Fibroblast of villous mesenchyme (primary cell): Measurements from ENCODE around the gene FCGBP. TPM values are rescaled to one million over a fixed set of nuclear protein-coding genes. Genes with fewer than 3 reads are reported as not detected.

Experiments
- DNase-seq: peaks from one replicate; pipeline ENCODE4 v3.0.0-alpha.2; 2010; ENCODE audit warnings: low read depth
- H3K4me3 ChIP-seq: 2 replicates; pipeline ENCODE4 v1.5.1; 2011; ENCODE audit warnings: low read depth, mild to moderate bottlenecking, low read length
- CTCF ChIP-seq: IDR thresholded peaks from 2 replicates; pipeline ENCODE4 v1.5.1; 2012; ENCODE audit warnings: low read depth, mild to moderate bottlenecking, low read length; ENCODE audit not compliant: insufficient read depth
- total RNA-seq: library from RNA; depleted of rRNA; stranded (reverse); fragments of >200 nt; gene quantifications from 2 replicates; pipeline ENCODE4 v1.2.3, GENCODE V29; 2012

Gene FCGBP
- total RNA-seq, 1 donor = under 0.01 TPM

- no peak for DNase-seq
- no peak overlapping the region for H3K4me3 ChIP-seq
- TF ChIP-seq CTCF = no peak
These were observed 7.4 kb downstream of the FCGBP start for GRCh38 chr19:39927076-39927475.

- DNase-seq = no peak
- TF ChIP-seq CTCF = no peak
- no peak overlapping the region for H3K4me3 ChIP-seq
These were observed 8.2 kb downstream of the FCGBP start for GRCh38 chr19:39926170-39926760.

- no peak for DNase-seq
- TF ChIP-seq CTCF = no peak
- no peak overlapping the region for H3K4me3 ChIP-seq
These were observed 9.5 kb downstream of the FCGBP start for GRCh38 chr19:39924952-39925351.

GRCh38 chr19:39924389-39924788 lies 10.0 kb downstream of the FCGBP start:
- no peak for DNase-seq
- no peak for TF ChIP-seq CTCF

GRCh38 chr19:39923862-39924261 lies 10.6 kb downstream of the FCGBP start:
- H3K4me3 ChIP-seq = no peak overlapping the region
- no peak for DNase-seq
- no peak for TF ChIP-seq CTCF

More at GRCh38 chr19:39924389-39924788, 10.0 kb downstream of the FCGBP start:
- H3K4me3 ChIP-seq = no peak overlapping the region

GRCh38 chr19:39919976-39920375 lies 14.5 kb downstream of the FCGBP start:
- no peak for TF ChIP-seq CTCF
- no peak for DNase-seq
- H3K4me3 ChIP-seq = no peak overlapping the region

GRCh38 chr19:39918183-39918651 lies 16.2 kb downstream of the FCGBP start:
- no peak for DNase-seq
- TF ChIP-seq CTCF = no peak

More at GRCh38 chr19:39918183-39918651, 16.2 kb downstream of the FCGBP start:
- no peak overlapping the region for H3K4me3 ChIP-seq
